COLO668 (cell line): ENCODE results near the gene TMEM9B.
"Not testable (repeated sequence)": the region's sequence is repeated elsewhere in the genome, so short reads cannot be mapped to it uniquely, and the experiment has no call there.

Experiments used
- DNase-seq: peaks from one replicate; lab custom pipeline; 2025; ENCODE audit not compliant: unreplicated experiment; lab: John Stamatoyannopoulos, UW

The TMEM9B gene

GRCh38 chr11:8979365-8979764, 15.1 kb upstream of the TMEM9B start:
- not testable (repeated sequence) for DNase-seq

DNA sequence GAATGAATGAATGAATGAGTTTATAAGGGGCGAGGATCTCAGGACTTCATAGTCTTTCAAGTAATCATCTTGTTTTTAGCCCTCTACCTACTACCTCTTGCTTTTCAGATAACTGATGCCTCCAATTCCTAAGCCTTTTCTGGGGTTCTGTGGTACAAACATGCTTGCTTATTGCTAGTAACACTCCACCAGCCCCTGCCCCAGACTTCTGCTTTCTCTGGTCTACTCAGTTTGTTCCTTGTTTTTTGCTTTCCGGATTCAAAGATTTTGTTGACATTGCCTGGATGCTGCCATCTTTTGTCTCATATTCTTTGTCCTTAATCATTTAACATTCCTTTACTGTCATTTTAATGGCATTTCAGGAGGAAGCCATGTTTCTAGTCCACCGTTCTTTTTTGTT, 8.9 kb upstream of the TMEM9B start:
- DNase-seq = no peak

DNA sequence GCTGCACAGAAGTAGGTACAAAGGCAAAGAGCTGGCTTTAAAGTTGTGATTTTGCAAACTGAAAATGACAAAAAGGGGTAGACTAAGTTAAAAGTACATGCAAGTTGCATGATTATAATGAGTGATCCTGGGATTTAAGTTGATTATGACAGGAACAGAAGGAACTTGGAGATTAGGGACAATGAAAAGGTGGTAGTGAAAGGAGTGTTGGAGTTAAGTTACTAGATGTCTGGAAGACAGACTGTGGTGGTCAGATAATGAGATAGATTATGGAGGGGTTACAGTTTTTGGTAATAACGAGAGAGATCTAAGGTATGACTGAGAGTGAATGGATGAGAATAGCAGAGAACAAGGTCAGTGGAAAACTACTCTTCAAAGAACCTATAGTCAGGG, 7.7 kb upstream of the TMEM9B start:
- DNase-seq = no peak

GRCh38 chr11:8971196-8971923, 7.1 kb upstream of the TMEM9B start:
- DNase-seq = no peak

- DNase-seq = no peak
Measured at GRCh38 chr11:8967184-8967583, 2.9 kb upstream of the TMEM9B start.

GRCh38 chr11:8963569-8964323, 496 bp downstream of the TMEM9B start:
- peak; percentile 88 for DNase-seq

DNA sequence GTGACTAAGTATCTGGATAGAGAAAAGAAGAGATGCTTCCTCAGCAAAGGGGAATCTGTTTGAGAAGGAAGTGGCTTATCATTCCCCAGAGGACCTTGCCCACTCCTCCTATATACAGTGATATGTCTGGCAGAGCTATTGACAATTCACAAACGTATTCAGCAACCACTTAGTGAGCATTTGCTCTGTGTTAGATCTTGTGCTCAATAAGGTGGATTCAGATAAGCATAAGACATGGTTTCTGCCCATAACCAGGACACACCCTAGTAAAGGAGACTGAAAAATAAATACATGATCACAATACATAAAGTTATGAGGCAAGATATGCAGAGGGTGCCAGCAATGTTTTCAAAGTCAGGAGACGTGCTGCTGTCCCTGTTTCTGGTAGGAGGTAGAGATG, 1.4 kb downstream of the TMEM9B start:
- DNase-seq = no peak

- no peak for DNase-seq
Measured at GRCh38 chr11:8961401-8961800, 2.8 kb downstream of the TMEM9B start.

GRCh38 chr11:8959546-8960166, 4.6 kb downstream of the TMEM9B start:
- peak; percentile 19 for DNase-seq

- DNase-seq = no peak
Measured at GRCh38 chr11:8956860-8957259, 7.4 kb downstream of the TMEM9B start.

- no peak for DNase-seq
Measured at GRCh38 chr11:8948886-8949285, 15.4 kb downstream of the TMEM9B start.

DNA sequence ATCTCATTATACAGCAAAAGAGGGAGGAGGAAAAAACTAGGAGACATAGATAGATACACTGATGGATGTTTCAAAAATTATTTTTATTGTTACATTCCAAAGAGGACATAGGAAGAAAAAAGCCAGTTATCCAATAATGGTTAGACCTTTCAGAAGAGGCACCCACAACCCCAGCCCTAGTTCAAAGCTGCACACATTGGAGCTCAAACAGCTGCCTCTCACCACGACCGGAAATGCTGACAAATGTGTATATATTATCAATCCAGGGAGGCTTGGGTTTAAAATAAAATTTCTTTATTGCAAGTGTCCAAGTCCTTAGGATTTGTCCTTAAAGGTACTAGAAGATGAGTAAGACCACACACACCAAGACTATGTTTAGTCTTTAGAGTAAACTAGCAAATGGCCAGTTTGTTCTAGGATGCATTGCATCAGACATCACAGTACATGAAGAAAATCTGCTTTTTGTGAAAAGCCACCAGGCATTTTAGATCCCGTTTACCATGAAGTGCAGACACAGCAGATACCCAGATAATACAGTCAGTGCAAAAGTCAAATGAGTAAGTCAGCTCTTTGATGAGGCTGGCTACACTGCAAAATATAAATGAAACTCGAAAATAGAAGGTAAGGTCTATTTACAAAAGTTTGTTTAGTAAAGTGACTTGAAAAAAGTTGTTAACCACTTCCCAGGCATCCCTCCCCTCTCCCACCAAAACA, 16.9 kb downstream of the TMEM9B start:
- DNase-seq = no peak

DNA sequence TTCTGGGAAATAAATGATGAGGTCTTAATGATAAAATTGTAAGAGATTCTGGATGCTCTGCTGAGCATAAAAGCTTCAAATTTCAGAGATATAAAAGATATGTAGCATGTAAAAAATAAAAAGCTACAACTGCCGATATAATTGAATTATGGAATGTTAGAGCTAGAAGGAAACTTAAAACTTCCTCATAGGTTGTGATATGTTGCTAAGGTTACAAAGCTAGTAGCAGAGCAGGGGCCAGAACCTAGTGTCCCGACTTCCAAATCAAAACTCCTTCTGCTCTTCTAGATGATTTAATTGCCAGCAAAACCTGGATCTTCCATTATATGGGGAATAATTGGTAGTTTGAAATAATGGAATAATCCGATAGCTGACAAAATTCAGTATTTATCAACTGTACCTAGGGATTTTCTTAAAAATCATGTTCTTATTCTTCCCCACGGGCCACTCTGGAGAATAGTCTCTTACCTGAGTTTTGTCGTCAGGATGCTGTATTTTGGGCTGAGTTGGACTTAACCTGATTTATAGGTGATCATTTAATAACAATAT, 21.6 kb downstream of the TMEM9B start, which contains the start of gene ASCL3:
TSS of gene ASCL3 (minus strand) at position 499 of the 549 bp plus-strand sequence. CDS start 4,855 bp downstream, outside the sequence.
- no peak for DNase-seq

DNA sequence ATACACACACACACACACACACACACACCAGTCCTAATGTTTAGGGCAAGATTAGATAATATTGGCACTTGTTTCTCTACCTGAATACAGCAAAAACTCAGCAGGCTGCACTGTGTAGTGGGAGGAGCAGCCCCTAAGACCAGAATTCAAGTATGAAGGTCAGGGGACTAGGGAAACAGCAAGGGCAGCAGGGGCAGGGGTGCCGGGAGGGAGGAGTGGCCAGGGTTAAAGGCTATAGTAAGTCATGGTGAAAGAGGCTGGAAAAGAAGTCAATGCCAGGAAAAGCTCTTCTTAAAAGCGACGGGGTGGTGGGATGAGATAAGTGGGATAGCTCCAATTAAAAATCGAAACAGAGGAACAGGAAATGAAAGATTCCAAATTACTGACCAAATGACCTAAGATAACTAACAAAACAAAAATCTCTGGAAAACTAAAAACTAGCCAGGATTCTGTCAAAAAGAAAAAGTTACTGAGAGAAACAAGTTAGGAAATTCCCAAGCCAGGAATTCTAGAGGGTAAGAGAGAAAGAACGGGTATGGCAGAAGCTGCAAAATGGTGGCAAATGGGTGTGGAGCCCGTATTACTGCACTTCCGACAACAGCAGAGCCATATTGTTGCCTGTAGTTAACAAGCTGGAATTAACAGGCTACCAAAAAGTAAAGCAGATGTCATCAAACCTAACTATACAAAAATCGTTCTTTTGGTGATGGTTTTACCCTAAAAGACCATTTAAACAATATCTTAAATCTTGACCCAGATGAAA, 22.7 kb downstream of the TMEM9B start:
- DNase-seq = no peak

GRCh38 chr11:8937659-8938058, 26.6 kb downstream of the TMEM9B start:
- no peak for DNase-seq

- no peak for DNase-seq
Measured at GRCh38 chr11:8937159-8937558, 27.1 kb downstream of the TMEM9B start.

DNA sequence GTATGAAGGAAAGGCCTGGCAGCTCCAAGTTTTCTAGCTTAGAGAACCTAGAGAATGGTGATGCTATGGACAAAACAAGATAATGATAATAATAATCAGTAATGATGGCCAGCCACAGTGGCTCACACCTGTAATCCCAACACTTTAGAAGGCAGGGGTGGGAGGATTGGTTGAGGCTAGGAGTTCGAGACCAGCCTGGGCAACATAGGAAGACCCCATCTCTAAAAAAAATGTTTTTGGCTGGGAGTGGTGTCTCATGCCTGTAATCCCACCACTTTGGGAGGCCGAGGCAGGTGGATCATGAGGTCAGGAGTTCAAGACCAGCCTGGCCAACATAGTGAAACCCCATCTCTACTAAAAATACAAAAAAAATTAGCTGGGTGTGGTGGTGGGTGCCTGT, 28.5 kb downstream of the TMEM9B start:
- not testable (repeated sequence) for DNase-seq

DNA sequence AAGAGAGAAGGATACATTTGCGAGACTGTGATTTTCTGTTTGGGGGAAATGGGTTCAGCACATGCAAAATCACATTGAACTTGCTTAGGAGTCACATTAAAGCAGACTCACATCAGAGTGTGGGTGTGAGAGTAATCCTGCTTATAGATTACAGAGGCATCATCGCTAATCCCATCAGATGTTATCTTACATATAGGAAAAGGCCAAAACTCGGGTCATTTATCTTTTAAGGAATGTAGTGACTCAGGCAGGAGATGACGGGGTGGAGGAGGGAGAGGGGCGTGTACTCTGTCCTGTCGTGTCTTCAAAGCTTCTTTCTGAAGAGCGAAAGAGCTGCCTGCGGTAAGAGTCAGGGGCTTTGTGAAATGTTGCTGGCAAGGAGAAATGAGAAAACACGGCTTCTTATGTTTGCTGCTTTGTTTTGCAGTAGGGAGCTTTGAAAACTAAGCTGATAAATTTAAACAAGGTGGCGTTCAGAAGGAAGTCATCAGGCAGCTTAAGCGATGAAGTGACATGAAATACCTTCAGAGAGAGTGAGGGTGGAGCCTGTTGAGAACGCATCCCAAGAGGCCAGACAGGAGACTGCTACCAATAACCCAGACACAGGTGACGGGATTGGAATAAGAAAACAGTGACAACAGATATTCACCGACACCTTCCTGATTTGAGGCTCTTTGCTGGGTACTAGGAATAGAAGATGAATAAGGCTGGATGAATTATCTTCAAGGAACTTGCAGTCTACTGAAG, 29.3 kb downstream of the TMEM9B start:
- DNase-seq = no peak

GRCh38 chr11:8933931-8934330, 30.3 kb downstream of the TMEM9B start:
- DNase-seq = no peak
